Osteocyte (in vitro differentiated cells): ENCODE results near the gene B3GALT6. TPM values are rescaled to one million over a fixed set of nuclear protein-coding genes. Genes with fewer than 3 reads are reported as not detected.
"Not testable (repeated sequence)": the region's sequence is repeated elsewhere in the genome, so short reads cannot be mapped to it uniquely, and the experiment has no call there.

ENCODE experiments used
- DNase-seq: peaks from one replicate; pipeline ENCODE4 v3.0.0; 2021; ENCODE audit warnings: mixed read lengths; ENCODE audit not compliant: unreplicated experiment; ENCODE audit errors: extremely low spot score
- H3K27ac Mint-ChIP-seq: one replicate; pipeline ENCODE4 v1.8.0; 2021; ENCODE audit warnings: mild to moderate bottlenecking, mixed read lengths; ENCODE audit not compliant: unreplicated experiment
- H3K27me3 Mint-ChIP-seq: one replicate; pipeline ENCODE4 v1.8.0; 2021; ENCODE audit warnings: mixed read lengths; ENCODE audit not compliant: unreplicated experiment
- H3K36me3 Mint-ChIP-seq: one replicate; pipeline ENCODE4 v1.8.0; 2021; ENCODE audit warnings: mixed read lengths; ENCODE audit not compliant: unreplicated experiment
- H3K4me1 Mint-ChIP-seq: one replicate; pipeline ENCODE4 v1.8.0; 2021; ENCODE audit warnings: mixed read lengths; ENCODE audit not compliant: unreplicated experiment
- H3K4me3 Mint-ChIP-seq: one replicate; pipeline ENCODE4 v1.8.0; 2021; ENCODE audit warnings: mild to moderate bottlenecking, moderate library complexity, mixed read lengths; ENCODE audit not compliant: unreplicated experiment
- H3K9me3 Mint-ChIP-seq: one replicate; pipeline ENCODE4 v1.8.0; 2021; ENCODE audit warnings: mixed read lengths; ENCODE audit not compliant: unreplicated experiment
- CTCF ChIP-seq: fragments of 200-600 bp; sonication (generic); IDR thresholded peaks from 2 replicates; pipeline ENCODE4 v1.5.0; 2021; ENCODE audit warnings: antibody characterized with exemption, mild to moderate bottlenecking, moderate library complexity
- total RNA-seq: library from RNA; stranded (reverse); gene quantifications from 2 replicates; pipeline ENCODE4 v1.2.1, GENCODE V29; 2021

The B3GALT6 gene
- total RNA-seq, 1 donor from 2014 or later, result 38.6 TPM

GRCh38 chr1:1247341-1247913 is 15.4 kb downstream of the B3GALT6 start:
- peaks cover 2% of the 10 kb centered on the region for H3K36me3 Mint-ChIP-seq
- no peak overlapping the region for H3K27ac Mint-ChIP-seq
- TF ChIP-seq CTCF, result no peak
- no peaks in the 10 kb centered on the region for H3K27me3 Mint-ChIP-seq
- no peaks in the 10 kb centered on the region for H3K9me3 Mint-ChIP-seq
- no peak overlapping the region for H3K4me3 Mint-ChIP-seq
- H3K4me1 Mint-ChIP-seq, result peaks cover 1% of the 10 kb centered on the region
- no peak for DNase-seq

- H3K4me1 Mint-ChIP-seq, H3K27ac Mint-ChIP-seq, H3K27me3 Mint-ChIP-seq, DNase-seq, H3K9me3 Mint-ChIP-seq, H3K4me3 Mint-ChIP-seq, H3K36me3 Mint-ChIP-seq: not testable (repeated sequence)
Observed at GRCh38 chr1:1248009-1248913, 16.2 kb downstream of the B3GALT6 start.

- Mint-ChIP-seq H3K4me3 (no peak overlapping the region), H3K27me3 (no peaks in the 10 kb centered on the region), H3K36me3 (peaks cover 18% of the 10 kb centered on the region), H3K27ac (no peak overlapping the region), H3K9me3 (no peaks in the 10 kb centered on the region), H3K4me1 (no peaks in the 10 kb centered on the region)
- TF ChIP-seq CTCF, result no peak
- DNase-seq, result no peak
Observed at GRCh38 chr1:1250786-1251284, 18.8 kb downstream of the B3GALT6 start.

GRCh38 chr1:1253314-1253713 is 21.3 kb downstream of the B3GALT6 start:
- no peak overlapping the region for H3K4me3 Mint-ChIP-seq
- no peaks in the 10 kb centered on the region for H3K27me3 Mint-ChIP-seq
- no peak overlapping the region for H3K27ac Mint-ChIP-seq
- H3K9me3 Mint-ChIP-seq, result no peaks in the 10 kb centered on the region
- peaks cover 28% of the 10 kb centered on the region for H3K36me3 Mint-ChIP-seq
- no peak for DNase-seq
- peaks cover 3% of the 10 kb centered on the region for H3K4me1 Mint-ChIP-seq
- TF ChIP-seq CTCF, result no peak

GRCh38 chr1:1253972-1254666 is 22.1 kb downstream of the B3GALT6 start:
- Mint-ChIP-seq H3K27me3 (no peaks in the 10 kb centered on the region), H3K4me1 (peaks cover 6% of the 10 kb centered on the region), H3K4me3 (no peak overlapping the region), H3K27ac (no peak overlapping the region), H3K36me3 (peaks cover 28% of the 10 kb centered on the region), H3K9me3 (no peaks in the 10 kb centered on the region)
- TF ChIP-seq CTCF, result no peak
- DNase-seq, result no peak
